Fibroblast of pulmonary artery (primary cell): ENCODE measurements around the gene INHBA.
A peak's percentile ranks its signal among the peaks of the same experiment; 100 is the strongest.

Experiments used
- DNase-seq: peaks from one replicate; pipeline ENCODE4 v3.0.0-alpha.2; 2010; ENCODE audit warnings: low read depth
- H3K4me3 ChIP-seq: replicated peaks from 2 replicates; pipeline ENCODE4 v1.5.1; 2011; ENCODE audit warnings: low read depth, mild to moderate bottlenecking, control low read depth, low read length, moderate library complexity
- TF ChIP-seq, protein P1 (sequence below): IDR thresholded peaks from 2 replicates; pipeline ENCODE4 v1.5.1; 2011; ENCODE audit warnings: mild to moderate bottlenecking, control low read depth, low read length, inconsistent platforms; ENCODE audit errors: missing control alignments

The INHBA gene

DNA sequence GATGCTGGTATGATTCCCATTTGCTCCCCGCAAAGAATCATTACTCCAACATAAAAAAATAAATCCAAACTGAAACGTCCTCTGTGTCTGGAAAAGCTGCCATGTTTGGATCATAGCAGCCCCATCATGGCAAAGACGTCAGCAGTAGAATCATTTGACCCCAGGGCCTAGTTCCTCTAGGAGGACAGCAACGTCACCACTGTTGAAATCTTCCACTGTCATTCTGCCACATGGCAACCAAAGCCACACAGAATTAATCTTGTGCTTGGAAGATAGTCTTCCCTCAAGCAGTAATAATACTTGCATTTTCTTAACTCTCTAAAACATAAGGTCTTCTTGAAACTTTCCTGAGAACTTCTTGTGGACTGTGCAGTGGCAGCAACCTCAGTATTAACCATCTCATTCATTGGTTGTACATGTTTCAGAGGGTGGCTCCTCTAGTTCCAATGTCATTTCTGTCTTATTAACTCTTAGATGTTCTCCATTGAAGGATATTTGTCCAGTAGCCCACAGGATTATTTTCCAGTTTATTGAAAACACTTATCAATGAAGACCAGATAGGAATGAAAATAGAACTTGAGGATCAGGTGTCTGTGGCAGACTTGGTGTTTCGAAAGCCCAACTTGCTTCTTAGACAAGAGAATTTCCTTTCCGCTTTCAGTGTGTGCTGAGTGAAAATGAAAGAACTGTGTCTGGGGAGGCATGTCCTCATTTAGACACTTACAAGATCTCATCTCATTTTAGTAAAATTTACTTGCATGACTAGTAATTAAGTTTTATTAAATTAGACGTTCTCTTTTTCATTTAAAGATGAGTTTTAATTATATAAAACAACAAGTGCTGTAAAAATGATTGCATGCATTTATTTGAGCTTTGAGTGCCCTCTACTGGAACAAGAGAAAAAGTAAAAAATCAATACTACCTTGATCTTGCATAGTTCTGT is 28.9 kb upstream of the INHBA start:
- TF ChIP-seq, protein P1, sequence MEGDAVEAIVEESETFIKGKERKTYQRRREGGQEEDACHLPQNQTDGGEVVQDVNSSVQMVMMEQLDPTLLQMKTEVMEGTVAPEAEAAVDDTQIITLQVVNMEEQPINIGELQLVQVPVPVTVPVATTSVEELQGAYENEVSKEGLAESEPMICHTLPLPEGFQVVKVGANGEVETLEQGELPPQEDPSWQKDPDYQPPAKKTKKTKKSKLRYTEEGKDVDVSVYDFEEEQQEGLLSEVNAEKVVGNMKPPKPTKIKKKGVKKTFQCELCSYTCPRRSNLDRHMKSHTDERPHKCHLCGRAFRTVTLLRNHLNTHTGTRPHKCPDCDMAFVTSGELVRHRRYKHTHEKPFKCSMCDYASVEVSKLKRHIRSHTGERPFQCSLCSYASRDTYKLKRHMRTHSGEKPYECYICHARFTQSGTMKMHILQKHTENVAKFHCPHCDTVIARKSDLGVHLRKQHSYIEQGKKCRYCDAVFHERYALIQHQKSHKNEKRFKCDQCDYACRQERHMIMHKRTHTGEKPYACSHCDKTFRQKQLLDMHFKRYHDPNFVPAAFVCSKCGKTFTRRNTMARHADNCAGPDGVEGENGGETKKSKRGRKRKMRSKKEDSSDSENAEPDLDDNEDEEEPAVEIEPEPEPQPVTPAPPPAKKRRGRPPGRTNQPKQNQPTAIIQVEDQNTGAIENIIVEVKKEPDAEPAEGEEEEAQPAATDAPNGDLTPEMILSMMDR = peak; percentile 33
- no peak overlapping the region for H3K4me3 ChIP-seq
- DNase-seq = peak; percentile 34

DNA sequence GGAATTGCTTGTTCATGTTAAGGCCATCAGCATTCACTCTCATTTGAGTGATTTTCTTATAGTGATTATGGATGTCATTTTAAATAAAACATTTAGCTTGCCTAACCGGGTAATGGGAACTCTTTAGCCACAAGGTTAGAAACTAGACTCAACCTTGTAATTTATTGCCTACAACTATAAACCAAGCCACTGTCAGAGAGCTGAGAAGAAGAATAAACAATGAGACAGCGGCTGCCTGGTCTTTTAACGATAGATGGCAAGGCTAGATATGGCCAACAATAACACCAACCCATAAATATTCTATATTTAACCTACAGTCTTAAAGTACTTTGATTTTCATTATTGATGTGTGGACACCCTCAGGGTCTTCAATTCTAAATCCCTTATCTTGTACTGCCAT is 27.8 kb upstream of the INHBA start:
- no peak overlapping the region for H3K4me3 ChIP-seq
- TF ChIP-seq, protein P1 = no peak
- DNase-seq = no peak

DNA sequence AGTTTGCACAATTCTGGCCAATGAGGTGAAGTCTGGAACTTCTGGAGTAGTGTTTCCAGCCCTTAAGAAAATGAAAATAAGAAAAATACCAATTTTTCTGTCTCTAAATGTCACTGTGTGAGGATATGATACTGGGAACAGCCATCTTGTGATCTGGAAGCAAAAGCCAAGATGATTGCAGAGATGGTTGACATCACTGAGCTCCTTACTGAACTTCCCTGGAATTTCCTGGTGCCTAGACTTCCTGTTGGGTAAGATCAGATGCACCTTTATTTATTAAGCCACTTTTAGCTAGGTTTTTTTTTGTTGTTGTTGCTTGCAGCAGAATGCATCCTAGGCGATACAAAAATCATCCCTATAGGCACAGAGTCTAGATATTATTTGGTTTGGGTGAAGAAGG is 27.3 kb upstream of the INHBA start:
- DNase-seq = peak; percentile 28
- TF ChIP-seq, protein P1 = no peak
- no peak overlapping the region for H3K4me3 ChIP-seq

DNA sequence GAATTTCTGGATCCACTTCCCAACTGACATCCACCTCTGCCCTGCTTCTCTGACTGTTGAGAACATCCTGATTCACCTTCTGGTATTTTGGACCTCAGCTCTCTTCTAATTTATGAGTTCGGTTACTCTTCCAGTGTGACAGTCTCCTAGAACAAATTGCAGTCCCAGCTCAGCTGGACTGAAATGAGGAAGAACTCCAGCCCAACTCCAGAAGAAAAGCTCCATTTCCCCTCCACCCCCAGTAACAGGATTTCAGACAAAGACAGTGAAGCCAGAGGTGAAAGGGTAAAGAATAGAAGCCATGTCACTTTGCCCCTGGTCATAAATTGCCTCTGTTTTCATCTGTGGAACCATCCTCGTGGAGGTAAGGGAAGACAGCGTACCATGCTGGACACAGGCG is 26.2 kb upstream of the INHBA start:
- DNase-seq = no peak
- TF ChIP-seq, protein P1 = no peak
- H3K4me3 ChIP-seq = no peak overlapping the region

DNA sequence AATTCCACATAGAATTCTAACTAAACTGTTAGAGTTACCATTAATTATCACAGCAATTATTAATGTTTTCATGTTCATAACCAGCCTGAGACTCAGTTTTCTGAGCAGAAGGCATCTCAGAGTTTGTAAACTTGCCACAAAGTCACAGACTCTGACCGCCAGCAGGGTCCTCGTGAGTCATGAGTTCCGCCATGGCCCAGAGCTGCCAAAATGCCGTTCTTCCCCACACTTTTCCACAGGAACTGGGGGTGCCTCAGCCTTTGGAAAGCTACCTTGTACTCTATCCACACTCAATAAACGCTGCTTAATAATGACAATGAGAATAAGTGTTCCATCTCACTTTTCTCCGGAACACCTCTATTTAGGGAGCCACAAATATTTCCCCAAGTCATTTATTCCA is 22.1 kb upstream of the INHBA start:
- no peak overlapping the region for H3K4me3 ChIP-seq
- TF ChIP-seq, protein P1 = no peak
- DNase-seq = no peak

DNA sequence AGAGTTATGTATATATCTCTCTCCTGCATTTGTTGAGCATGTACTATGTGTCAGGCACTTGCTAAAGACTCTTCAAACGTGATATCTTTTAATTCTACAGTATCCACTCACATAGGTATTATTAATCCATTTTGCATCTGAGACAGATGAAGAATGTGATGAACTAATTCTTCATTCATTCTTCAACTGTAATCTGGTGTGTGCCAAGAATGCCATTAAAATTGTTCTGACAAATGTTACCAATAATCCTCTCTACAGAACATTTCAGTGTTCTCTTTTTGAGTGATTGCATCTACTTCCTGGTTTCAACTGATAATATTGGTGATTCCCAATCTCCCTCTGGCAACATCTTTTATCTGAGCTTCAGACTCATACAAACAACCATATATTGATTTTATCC is 18.0 kb upstream of the INHBA start:
- DNase-seq = no peak
- TF ChIP-seq, protein P1 = no peak

DNA sequence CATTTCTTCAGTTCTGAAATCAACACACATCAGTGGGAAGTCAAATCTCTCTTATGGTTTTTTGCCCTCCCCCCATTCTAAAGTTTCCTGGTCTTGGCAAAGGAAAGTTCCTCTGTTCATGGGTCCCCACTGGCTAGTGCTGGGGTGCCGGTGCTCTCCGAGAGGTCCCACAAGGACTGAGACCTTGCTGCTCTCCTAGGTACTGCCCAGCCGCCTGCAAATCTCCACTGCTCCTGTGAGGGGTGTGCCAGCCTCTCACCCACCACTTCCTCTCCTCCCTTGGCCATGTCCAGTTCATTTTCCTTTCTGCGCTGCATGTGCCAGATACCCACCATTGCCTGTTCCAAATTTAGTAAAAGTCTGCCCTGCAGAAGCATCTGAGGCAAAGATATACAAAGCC is 17.2 kb upstream of the INHBA start:
- TF ChIP-seq, protein P1 = no peak
- DNase-seq = no peak
- no peak overlapping the region for H3K4me3 ChIP-seq

More for the DNA sequence above, 18.0 kb upstream of the INHBA start:
- H3K4me3 ChIP-seq = no peak overlapping the region
